Subcutaneous adipose tissue (tissue), 4 donors: Measurements from ENCODE around the gene IFNLR1. TPM values are rescaled to one million over a fixed set of nuclear protein-coding genes. Genes with fewer than 3 reads are reported as not detected.

ENCODE experiments used
- CTCF ChIP-seq: fragments of 450-650 bp; IDR thresholded peaks from one replicate; pipeline ENCODE4 v1.5.1; 2016; ENCODE audit warnings: low read depth, mild to moderate bottlenecking, control low read depth, antibody characterized with exemption, moderate library complexity
- total RNA-seq, 4 donors: library from RNA; depleted of rRNA; stranded (reverse); fragments of >200 nt; gene quantifications; one replicate each; pipeline ENCODE4 v1.1.0, GENCODE V29; 2016

IFNLR1 gene
- total RNA-seq, 4 donors from 2014 or later: 0.22 to 6.1 (median 0.49) TPM; not detected in 1

GRCh38 chr1:24212376-24212775 lies 25.3 kb upstream of the IFNLR1 start:
- no peak for TF ChIP-seq CTCF

- no peak for TF ChIP-seq CTCF
Measured at GRCh38 chr1:24210195-24210627, 23.1 kb upstream of the IFNLR1 start.

GRCh38 chr1:24209097-24209496 lies 22.0 kb upstream of the IFNLR1 start:
- no peak for TF ChIP-seq CTCF

- TF ChIP-seq CTCF: no peak
Measured at GRCh38 chr1:24207709-24208108, 20.6 kb upstream of the IFNLR1 start.

- TF ChIP-seq CTCF: no peak
Measured at GRCh38 chr1:24206516-24207394, 19.7 kb upstream of the IFNLR1 start.

- TF ChIP-seq CTCF: no peak
Measured at GRCh38 chr1:24206083-24206464, 19.0 kb upstream of the IFNLR1 start.

GRCh38 chr1:24205345-24206082 lies 18.4 kb upstream of the IFNLR1 start:
- TF ChIP-seq CTCF: no peak
